Stimulated activated naive CD8-positive, alpha-beta T cell treated with anti-CD3 and anti-CD28 coated beads, Interleukin-15, Interleukin-2, amounts not matched to agents 100 ng/mL and 50 ng/mL, for 24 hours (primary cell): ENCODE data around the gene ATG2A.

Experiments used
- H3K27ac Mint-ChIP-seq: one replicate; pipeline ENCODE4 v1.8.0; 2021; ENCODE audit warnings: mild to moderate bottlenecking, mixed read lengths
- H3K27me3 Mint-ChIP-seq: one replicate; pipeline ENCODE4 v1.8.0; 2021; ENCODE audit warnings: mixed read lengths
- H3K36me3 Mint-ChIP-seq: one replicate; pipeline ENCODE4 v1.8.0; 2021; ENCODE audit warnings: low read depth, mixed read lengths
- H3K4me1 Mint-ChIP-seq: one replicate; pipeline ENCODE4 v1.8.0; 2021; ENCODE audit warnings: low read depth, mixed read lengths
- H3K4me3 Mint-ChIP-seq: one replicate; pipeline ENCODE4 v1.8.0; 2021; ENCODE audit warnings: mild to moderate bottlenecking, mixed read lengths
- H3K9me3 Mint-ChIP-seq: one replicate; pipeline ENCODE4 v1.8.0; 2021; ENCODE audit warnings: mixed read lengths

The ATG2A gene

GRCh38 chr11:64931290-64931689, 14.3 kb upstream of the ATG2A start:
- Mint-ChIP-seq H3K9me3 (no peaks in the 10 kb centered on the region), H3K36me3 (peaks cover 23% of the 10 kb centered on the region), H3K27ac (no peak overlapping the region), H3K4me3 (no peak overlapping the region), H3K4me1 (no peaks in the 10 kb centered on the region), H3K27me3 (no peaks in the 10 kb centered on the region)

GRCh38 chr11:64930340-64930739, 13.3 kb upstream of the ATG2A start:
- H3K36me3 Mint-ChIP-seq: peaks cover 23% of the 10 kb centered on the region
- H3K27me3 Mint-ChIP-seq: no peaks in the 10 kb centered on the region
- H3K27ac Mint-ChIP-seq: no peak overlapping the region
- H3K9me3 Mint-ChIP-seq: no peaks in the 10 kb centered on the region
- H3K4me1 Mint-ChIP-seq: peaks cover under 1% of the 10 kb centered on the region
- no peak overlapping the region for H3K4me3 Mint-ChIP-seq

- H3K27ac Mint-ChIP-seq: no peak overlapping the region
- no peaks in the 10 kb centered on the region for H3K9me3 Mint-ChIP-seq
- H3K27me3 Mint-ChIP-seq: no peaks in the 10 kb centered on the region
- peaks cover 6% of the 10 kb centered on the region for H3K4me1 Mint-ChIP-seq
- peaks cover 23% of the 10 kb centered on the region for H3K36me3 Mint-ChIP-seq
- no peak overlapping the region for H3K4me3 Mint-ChIP-seq
These were observed 12.6 kb upstream of the ATG2A start for GRCh38 chr11:64929625-64930024.

- H3K27ac Mint-ChIP-seq: no peak overlapping the region
- no peaks in the 10 kb centered on the region for H3K9me3 Mint-ChIP-seq
- no peak overlapping the region for H3K4me3 Mint-ChIP-seq
- peaks cover 11% of the 10 kb centered on the region for H3K4me1 Mint-ChIP-seq
- no peaks in the 10 kb centered on the region for H3K27me3 Mint-ChIP-seq
- peaks cover 23% of the 10 kb centered on the region for H3K36me3 Mint-ChIP-seq
These were observed 11.9 kb upstream of the ATG2A start for GRCh38 chr11:64928957-64929356.

- no peaks in the 10 kb centered on the region for H3K27me3 Mint-ChIP-seq
- H3K4me3 Mint-ChIP-seq: no peak overlapping the region
- no peaks in the 10 kb centered on the region for H3K9me3 Mint-ChIP-seq
These were observed 9.7 kb upstream of the ATG2A start for GRCh38 chr11:64926689-64927088.

GRCh38 chr11:64925536-64926436, 8.8 kb upstream of the ATG2A start:
- Mint-ChIP-seq H3K4me3 (peak overlapping the region; percentile 87), H3K9me3 (no peaks in the 10 kb centered on the region), H3K27ac (no peak overlapping the region), H3K4me1 (peaks cover 15% of the 10 kb centered on the region), H3K36me3 (peaks cover 5% of the 10 kb centered on the region), H3K27me3 (no peaks in the 10 kb centered on the region)

More at GRCh38 chr11:64926689-64927088, 9.7 kb upstream of the ATG2A start:
- Mint-ChIP-seq H3K27ac (no peak overlapping the region), H3K36me3 (peaks cover 10% of the 10 kb centered on the region), H3K4me1 (peaks cover 15% of the 10 kb centered on the region)

GRCh38 chr11:64924910-64925284, 7.9 kb upstream of the ATG2A start:
- H3K27me3 Mint-ChIP-seq: no peaks in the 10 kb centered on the region
- peaks cover 15% of the 10 kb centered on the region for H3K4me1 Mint-ChIP-seq
- no peak overlapping the region for H3K27ac Mint-ChIP-seq
- peaks cover 2% of the 10 kb centered on the region for H3K36me3 Mint-ChIP-seq
- H3K4me3 Mint-ChIP-seq: peak overlapping the region; percentile 87
- no peaks in the 10 kb centered on the region for H3K9me3 Mint-ChIP-seq

- Mint-ChIP-seq H3K36me3 (no peaks in the 10 kb centered on the region), H3K4me3 (peak within 1 kb of the TSS; percentile 87), H3K4me1 (peaks cover 15% of the 10 kb centered on the region), H3K9me3 (no peaks in the 10 kb centered on the region), H3K27me3 (no peaks in the 10 kb centered on the region), H3K27ac (peak within 1 kb of the TSS; percentile 95)
These were observed 7.2 kb upstream of the ATG2A start, which contains the start of gene PPP2R5B for GRCh38 chr11:64923944-64924909. Gene PPP2R5B (plus strand): TSS chr11:64924689. CDS start chr11:64925735, 1,046 bp downstream.

GRCh38 chr11:64923151-64923661, 6.2 kb upstream of the ATG2A start:
- Mint-ChIP-seq H3K9me3 (no peaks in the 10 kb centered on the region), H3K4me3 (no peak overlapping the region), H3K4me1 (peaks cover 15% of the 10 kb centered on the region), H3K36me3 (no peaks in the 10 kb centered on the region), H3K27ac (no peak overlapping the region), H3K27me3 (no peaks in the 10 kb centered on the region)

- Mint-ChIP-seq H3K4me1 (peaks cover 26% of the 10 kb centered on the region), H3K36me3 (no peaks in the 10 kb centered on the region), H3K9me3 (no peaks in the 10 kb centered on the region), H3K27me3 (no peaks in the 10 kb centered on the region), H3K27ac (no peak overlapping the region), H3K4me3 (no peak overlapping the region)
These were observed 4.4 kb upstream of the ATG2A start for GRCh38 chr11:64921384-64921783.

GRCh38 chr11:64920124-64920523, 3.1 kb upstream of the ATG2A start:
- no peak overlapping the region for H3K4me3 Mint-ChIP-seq
- peaks cover 33% of the 10 kb centered on the region for H3K4me1 Mint-ChIP-seq
- H3K27ac Mint-ChIP-seq: no peak overlapping the region
- H3K9me3 Mint-ChIP-seq: no peaks in the 10 kb centered on the region
- no peaks in the 10 kb centered on the region for H3K36me3 Mint-ChIP-seq
- H3K27me3 Mint-ChIP-seq: no peaks in the 10 kb centered on the region

GRCh38 chr11:64919627-64920026, 2.6 kb upstream of the ATG2A start:
- no peak overlapping the region for H3K27ac Mint-ChIP-seq
- no peaks in the 10 kb centered on the region for H3K36me3 Mint-ChIP-seq
- H3K9me3 Mint-ChIP-seq: no peaks in the 10 kb centered on the region
- H3K4me1 Mint-ChIP-seq: peaks cover 32% of the 10 kb centered on the region
- H3K4me3 Mint-ChIP-seq: no peak overlapping the region
- H3K27me3 Mint-ChIP-seq: no peaks in the 10 kb centered on the region

GRCh38 chr11:64918017-64918416, 1.0 kb upstream of the ATG2A start:
- Mint-ChIP-seq H3K4me1 (peaks cover 22% of the 10 kb centered on the region), H3K36me3 (no peaks in the 10 kb centered on the region), H3K27ac (peak overlapping the region; percentile 76), H3K4me3 (peak overlapping the region; percentile 89), H3K9me3 (no peaks in the 10 kb centered on the region), H3K27me3 (no peaks in the 10 kb centered on the region)

- no peaks in the 10 kb centered on the region for H3K9me3 Mint-ChIP-seq
- peak overlapping the region; percentile 76 for H3K27ac Mint-ChIP-seq
- peak overlapping the region; percentile 89 for H3K4me3 Mint-ChIP-seq
- H3K27me3 Mint-ChIP-seq: no peaks in the 10 kb centered on the region
- H3K4me1 Mint-ChIP-seq: peaks cover 22% of the 10 kb centered on the region
- H3K36me3 Mint-ChIP-seq: no peaks in the 10 kb centered on the region
These were observed 620 bp upstream of the ATG2A start for GRCh38 chr11:64917663-64917995.
